Testis (tissue), 2 donors: ENCODE results near the gene JTB.

ENCODE experiments used
- CTCF ChIP-seq, 3 experiments: fragments of 450-650 bp in 2 of 3; fragments of 200-600 bp in 1 of 3; sonication (generic) in 1 of 3; IDR thresholded peaks; one replicate each; pipeline ENCODE4 v1.5.1; 2016 to 2019; ENCODE audit warnings: antibody characterized with exemption in 3 of 3, mild to moderate bottlenecking in 2 of 3, moderate library complexity in 1 of 3
- POLR2A ChIP-seq: fragments of 450-650 bp; IDR thresholded peaks from one replicate; pipeline ENCODE4 v1.6.1; 2017; ENCODE audit warnings: antibody characterized with exemption, mild to moderate bottlenecking, moderate library complexity

- no peak for TF ChIP-seq CTCF (IDR thresholded peaks at IDR 0.05)
- no peak for TF ChIP-seq POLR2A
These were observed 36.7 kb downstream of the JTB start for GRCh38 chr1:153940756-153941155.
